ENCODE measurements around the gene CCDC188. TPM values are rescaled to one million over a fixed set of nuclear protein-coding genes. Genes with fewer than 3 reads are reported as not detected.

CCDC188 gene
- total and polyA plus RNA-seq, 10 of the 15 experiments (the other 5 are each of a cell fraction or from before 2014, with no cell fraction given), result not detected

GRCh38 chr22:20145832-20146223, 5.0 kb downstream of the CCDC188 start:
- 81% methylated on average over 21 of the region's 21 CpGs for WGBS (ENCODE audit: insufficient coverage, insufficient replicate concordance, low lambda C conversion rate, missing lambda C conversion rate)
- ChIA-PET CTCF (no interaction called here), SMC1A (ENCODE audit: uncharacterized antibody, unreplicated experiment) (no interaction called here)
- TF ChIP-seq SRF (IDR thresholded peaks at IDR 0.05; ENCODE audit: low read depth in 2 of 2, low read length in 2 of 2) (no peak), ZNF24 (IDR thresholded peaks at IDR 0.05) (no peak), NFIC (IDR thresholded peaks at IDR 0.05; ENCODE audit: low read depth, low read length) (no peak), POLR2A (IDR thresholded peaks at IDR 0.05; ENCODE audit: low read depth, low read length) (no peak), SREBF2 (IDR thresholded peaks at IDR 0.05; ENCODE audit: low read length) (no peak), TAF1 (IDR thresholded peaks at IDR 0.05; ENCODE audit: borderline replicate concordance, low read depth, low read length) (no peak), MAX (IDR thresholded peaks at IDR 0.05; ENCODE audit: low read depth, low read length) (no peak), RUNX3 (IDR thresholded peaks at IDR 0.05; ENCODE audit: low read length) (no peak), GABPA (IDR thresholded peaks at IDR 0.05; ENCODE audit: low read depth) (no peak), TCF12 (IDR thresholded peaks at IDR 0.05; ENCODE audit: low read depth, low read length) (no peak), BRCA1 (IDR thresholded peaks at IDR 0.05; ENCODE audit: low read depth, low read length) (no peak), MXI1 (IDR thresholded peaks at IDR 0.05; ENCODE audit: low read depth, low read length) (no peak), SP1 (IDR thresholded peaks at IDR 0.05; ENCODE audit: low read depth, low read length) (no peak), MLLT1 (IDR thresholded peaks at IDR 0.05) (no peak), BHLHE40 (IDR thresholded peaks at IDR 0.05; ENCODE audit: borderline replicate concordance in 1 of 2, low read depth in 2 of 2, low read length in 1 of 2) (no peak), ZNF592 (IDR thresholded peaks at IDR 0.05) (no peak), PRDM15 (CRISPR knock-in tag; IDR thresholded peaks at IDR 0.05) (no peak), HDAC2 (IDR thresholded peaks at IDR 0.05) (no peak)

More at GRCh38 chr22:20145832-20146223, 5.0 kb downstream of the CCDC188 start:
- intact Hi-C loops (cut with micrococcal nuclease; ENCODE audit: unreplicated experiment) (no loop called here), in situ Hi-C loops (cut with MboI) (no loop called here)
- Histone ChIP-seq H3K27ac (ENCODE audit: control insufficient read depth, insufficient read depth) (no peak overlapping the region), H2AFZ (ENCODE audit: control insufficient read depth, low read depth, low read length) (no peak overlapping the region), H3K36me3 (ENCODE audit: control insufficient read depth in 2 of 2, insufficient read depth in 2 of 2, low read length in 1 of 2) (no peaks in the 10 kb centered on the region), H3K4me1 (ENCODE audit: control insufficient read depth, insufficient read depth, low read length) (peaks cover 4% of the 10 kb centered on the region; the same call in 1 of the 2 replicates), H3K4me3 (no peak overlapping the region), H3K4me2 (ENCODE audit: control insufficient read depth, insufficient read depth) (no peak overlapping the region), H3K27me3 (replicated peaks in 1 of 2; ENCODE audit: control insufficient read depth in 2 of 2, insufficient read depth in 2 of 2, low read length in 1 of 2) (no peaks in the 10 kb centered on the region), H4K20me1 (ENCODE audit: control insufficient read depth, insufficient read depth) (no peaks in the 10 kb centered on the region), H3K9ac (ENCODE audit: control insufficient read depth, insufficient read depth, low read length) (no peak overlapping the region), H3K79me2 (ENCODE audit: control insufficient read depth, insufficient read depth, low read length) (no peaks in the 10 kb centered on the region), H3K9me3 (replicated peaks; ENCODE audit: control insufficient read depth, insufficient read depth, low read length) (no peaks in the 10 kb centered on the region)
- ChIA-PET POLR2A (no interaction called here), RAD21 (ENCODE audit: unreplicated experiment) (no interaction called here)
- BruUV-seq (replicated peaks), result no TSS peak
- ATAC-seq (no peak), DNase-seq (ENCODE audit: low read depth, low spot score) (no peak), FAIRE-seq (no peak)

Data from GM12878 (cell line).